GM23248 (cell line): ENCODE measurements around the gene RBM3.

Experiments used
- EZH2 ChIP-seq: fragments of 200-600 bp; sonication (generic); IDR thresholded peaks from 2 replicates; pipeline ENCODE4 v1.6.1; 2018; ENCODE audit warnings: antibody characterized with exemption, mild to moderate bottlenecking; ENCODE audit not compliant: insufficient read depth, poor library complexity, severe bottlenecking
- EZH2phosphoT487 ChIP-seq: fragments of 200-600 bp; sonication (generic); IDR thresholded peaks from 2 replicates; pipeline ENCODE4 v1.6.1; 2018; ENCODE audit warnings: antibody characterized with exemption, moderate library complexity, mild to moderate bottlenecking, low read depth; ENCODE audit not compliant: insufficient read depth

DNA sequence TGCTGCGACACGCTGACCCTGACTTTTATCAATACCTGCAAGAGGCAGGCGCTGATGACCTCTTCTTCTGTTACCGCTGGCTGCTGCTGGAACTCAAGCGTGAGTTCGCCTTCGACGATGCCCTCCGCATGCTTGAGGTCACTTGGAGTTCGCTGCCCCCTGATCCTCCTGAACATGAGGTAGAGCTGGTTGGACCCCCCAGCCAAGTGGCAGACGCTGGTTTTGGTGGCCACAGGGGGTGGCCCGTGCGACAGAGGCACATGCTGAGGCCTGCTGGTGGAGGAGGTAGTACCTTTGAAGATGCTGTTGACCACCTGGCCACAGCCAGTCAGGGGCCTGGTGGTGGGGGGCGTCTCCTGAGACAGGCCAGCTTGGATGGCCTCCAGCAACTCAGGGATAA is 14.2 kb upstream of the RBM3 start:
- TF ChIP-seq EZH2: no peak
- no peak for TF ChIP-seq EZH2phosphoT487
